Measurements from ENCODE around the gene USP17L17.
"Not testable (repeated sequence)": the region's sequence is repeated elsewhere in the genome, so short reads cannot be mapped to it uniquely, and the experiment has no call there.

DNA sequence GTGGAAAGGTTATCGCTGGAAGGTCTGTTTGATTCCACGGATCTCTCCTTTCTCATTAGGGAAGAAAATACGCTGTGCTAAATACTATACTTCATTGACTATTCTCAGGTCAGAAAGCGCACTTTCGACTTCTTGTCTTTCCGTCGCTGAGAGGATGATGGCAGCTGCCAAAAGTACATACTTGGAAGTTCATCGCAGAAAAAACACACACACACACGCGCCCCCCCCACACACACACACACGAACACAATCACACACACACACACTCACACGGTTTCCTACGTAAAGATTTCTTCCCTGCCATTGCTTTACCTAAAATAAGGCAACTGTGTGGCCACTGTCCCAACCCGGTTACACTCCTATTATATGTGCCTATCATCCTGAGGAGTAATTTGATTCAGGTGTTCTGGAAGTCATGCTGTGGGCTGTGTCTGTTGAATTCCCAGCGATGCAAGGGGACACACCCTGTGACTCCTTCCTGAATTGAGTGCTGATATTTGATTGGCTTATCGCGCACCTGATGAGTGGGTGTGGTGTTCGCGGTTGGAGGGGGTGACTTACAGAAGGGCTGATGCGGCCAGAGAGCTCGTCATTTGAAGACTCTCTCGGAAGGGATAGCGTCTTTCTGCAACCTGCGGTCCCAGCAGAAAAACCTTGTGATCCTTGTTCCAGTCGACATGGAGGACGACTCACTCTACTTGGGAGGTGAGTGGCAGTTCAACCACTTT lies 4.4 kb downstream of the USP17L17 start, which contains the start of gene USP17L18:
- TF ChIP-seq POLR2AphosphoS5 (IDR thresholded peaks at IDR 0.05) = not testable (repeated sequence)
- TF ChIP-seq, protein P1, sequence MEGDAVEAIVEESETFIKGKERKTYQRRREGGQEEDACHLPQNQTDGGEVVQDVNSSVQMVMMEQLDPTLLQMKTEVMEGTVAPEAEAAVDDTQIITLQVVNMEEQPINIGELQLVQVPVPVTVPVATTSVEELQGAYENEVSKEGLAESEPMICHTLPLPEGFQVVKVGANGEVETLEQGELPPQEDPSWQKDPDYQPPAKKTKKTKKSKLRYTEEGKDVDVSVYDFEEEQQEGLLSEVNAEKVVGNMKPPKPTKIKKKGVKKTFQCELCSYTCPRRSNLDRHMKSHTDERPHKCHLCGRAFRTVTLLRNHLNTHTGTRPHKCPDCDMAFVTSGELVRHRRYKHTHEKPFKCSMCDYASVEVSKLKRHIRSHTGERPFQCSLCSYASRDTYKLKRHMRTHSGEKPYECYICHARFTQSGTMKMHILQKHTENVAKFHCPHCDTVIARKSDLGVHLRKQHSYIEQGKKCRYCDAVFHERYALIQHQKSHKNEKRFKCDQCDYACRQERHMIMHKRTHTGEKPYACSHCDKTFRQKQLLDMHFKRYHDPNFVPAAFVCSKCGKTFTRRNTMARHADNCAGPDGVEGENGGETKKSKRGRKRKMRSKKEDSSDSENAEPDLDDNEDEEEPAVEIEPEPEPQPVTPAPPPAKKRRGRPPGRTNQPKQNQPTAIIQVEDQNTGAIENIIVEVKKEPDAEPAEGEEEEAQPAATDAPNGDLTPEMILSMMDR (IDR thresholded peaks at IDR 0.05) = not testable (repeated sequence)
